GM23338 (cell line): ENCODE measurements around the gene CHD2. TPM values are rescaled to one million over a fixed set of nuclear protein-coding genes. Genes with fewer than 3 reads are reported as not detected.

Source experiments
- ATAC-seq: fragments of 200-7000 bp; cut with Tn5 transposase; 3 replicates; pipeline ENCODE4 v1.9.1; 2020
- DNase-seq: peaks from one replicate; pipeline ENCODE4 v3.0.0-alpha.2; 2015; ENCODE audit warnings: low spot score
- H2AFZ ChIP-seq: fragments of 200-600 bp; sonication (generic); 2 replicates; pipeline ENCODE4 v1.8.0; 2016; ENCODE audit warnings: antibody characterized with exemption, mild to moderate bottlenecking, moderate library complexity
- H3F3A ChIP-seq: fragments of 200-600 bp; sonication (generic); replicated peaks from 2 replicates; pipeline ENCODE4 v1.8.0; 2017; ENCODE audit warnings: antibody characterized with exemption, mixed run types, low read depth
- H3K27ac ChIP-seq: fragments of 200-600 bp; sonication (generic); 2 replicates; pipeline ENCODE4 v1.6.1; 2016; ENCODE audit warnings: low read depth
- H3K27me3 ChIP-seq: fragments of 200-600 bp; sonication (generic); 2 replicates; pipeline ENCODE4 v1.8.0; 2016; ENCODE audit warnings: mild to moderate bottlenecking, mixed run types, moderate library complexity; ENCODE audit not compliant: insufficient read depth
- H3K36me3 ChIP-seq: fragments of 200-600 bp; sonication (generic); 2 replicates; pipeline ENCODE4 v1.8.0; 2016; ENCODE audit warnings: mild to moderate bottlenecking; ENCODE audit not compliant: insufficient read depth
- H3K4me1 ChIP-seq: fragments of 200-600 bp; sonication (generic); 2 replicates; pipeline ENCODE4 v1.8.0; 2016; ENCODE audit warnings: mild to moderate bottlenecking, moderate library complexity; ENCODE audit not compliant: insufficient read depth
- H3K4me2 ChIP-seq: fragments of 200-600 bp; sonication (generic); 2 replicates; pipeline ENCODE4 v1.7.1; 2017; ENCODE audit warnings: mixed run types
- H3K4me3 ChIP-seq: fragments of 200-600 bp; sonication (generic); 2 replicates; pipeline ENCODE4 v1.6.1; 2016; ENCODE audit warnings: mixed run types
- H3K79me2 ChIP-seq: fragments of 200-600 bp; sonication (generic); replicated peaks from 2 replicates; pipeline ENCODE4 v1.8.0; 2017; ENCODE audit warnings: mild to moderate bottlenecking; ENCODE audit not compliant: insufficient read depth
- H3K9me2 ChIP-seq: fragments of 200-600 bp; sonication (generic); 2 replicates; pipeline ENCODE4 v1.8.0; 2017; ENCODE audit not compliant: insufficient read depth
- H4K20me1 ChIP-seq: fragments of 200-600 bp; sonication (generic); replicated peaks from 2 replicates; pipeline ENCODE4 v1.8.0; 2017; ENCODE audit warnings: mild to moderate bottlenecking; ENCODE audit not compliant: insufficient read depth
- H3K27ac Mint-ChIP-seq: 2 replicates; pipeline ENCODE4 v1.8.0; 2020; ENCODE audit warnings: inconsistent platforms, mild to moderate bottlenecking, moderate library complexity, mixed read lengths
- H3K27me3 Mint-ChIP-seq: 3 replicates; pipeline ENCODE4 v1.8.0; 2022; ENCODE audit warnings: low read depth, mild to moderate bottlenecking, moderate library complexity, mixed read lengths, inconsistent platforms; ENCODE audit not compliant: insufficient read depth, poor library complexity
- H3K36me3 Mint-ChIP-seq: 3 replicates; pipeline ENCODE4 v1.8.0; 2021; ENCODE audit warnings: low read depth, mild to moderate bottlenecking, inconsistent platforms, moderate library complexity, mixed read lengths
- H3K4me1 Mint-ChIP-seq: 3 replicates; pipeline ENCODE4 v1.8.0; 2020; ENCODE audit warnings: mild to moderate bottlenecking, inconsistent platforms, mixed read lengths
- H3K4me3 Mint-ChIP-seq: 3 replicates; pipeline ENCODE4 v1.8.0; 2021; ENCODE audit warnings: moderate library complexity, mild to moderate bottlenecking, inconsistent platforms, mixed read lengths
- H3K9me3 Mint-ChIP-seq: 3 replicates; pipeline ENCODE4 v1.8.0; 2020; ENCODE audit warnings: moderate library complexity, mild to moderate bottlenecking, inconsistent platforms, mixed read lengths
- EZH2phosphoT487 ChIP-seq: fragments of 200-600 bp; sonication (generic); IDR thresholded peaks from one replicate; pipeline ENCODE4 v1.8.1; 2018; ENCODE audit warnings: antibody characterized with exemption; ENCODE audit not compliant: unreplicated experiment
- ZNF462 ChIP-seq: fragments of 250-450 bp; sonication (Bioruptor Pico); IDR thresholded peaks from 2 replicates; pipeline ENCODE4 v1.5.0; 2020; ENCODE audit warnings: mild to moderate bottlenecking, moderate library complexity
- polyA plus RNA-seq: library from polyadenylated mRNA; unstranded; fragments of >200 nt; fragmentation: Nextera tagmentation; extraction: Ambion mirVana; gene quantifications from 2 replicates; pipeline ENCODE4 v1.2.1, GENCODE V29; 2016
- total RNA-seq: library from RNA; depleted of rRNA; stranded (reverse); fragments of >200 nt; shearing (Covaris generic); gene quantifications from 2 replicates; pipeline ENCODE4 v1.2.3, GENCODE V29; 2014
- TF ChIP-seq, protein P1 (sequence below): IDR thresholded peaks from one replicate; pipeline ENCODE4 v1.6.1; 2018; ENCODE audit warnings: antibody characterized with exemption; ENCODE audit not compliant: unreplicated experiment

Gene CHD2
- total and polyA plus RNA-seq, 2 experiments from 2014 or later, result 119 to 130 TPM

GRCh38 chr15:93071469-93071936 lies 171.4 kb downstream of the CHD2 start:
- Mint-ChIP-seq H3K36me3 (peaks cover 35% of the 10 kb centered on the region), H3K9me3 (no peaks in the 10 kb centered on the region), H3K27me3 (peaks cover 26% of the 10 kb centered on the region), H3K4me1 (peaks cover 69% of the 10 kb centered on the region), H3K27ac (peak overlapping the region; percentile 93), H3K4me3 (peak overlapping the region; percentile 92)
- Histone ChIP-seq H3F3A (peaks cover 4% of the 10 kb centered on the region), H3K27me3 (peaks cover 20% of the 10 kb centered on the region), H3K4me1 (peaks cover 45% of the 10 kb centered on the region), H3K36me3 (no peaks in the 10 kb centered on the region), H4K20me1 (peaks cover 39% of the 10 kb centered on the region), H3K9me2 (no peaks in the 10 kb centered on the region), H3K27ac (no peak overlapping the region), H2AFZ (no peak overlapping the region), H3K4me2 (peak overlapping the region; percentile 95), H3K4me3 (peak overlapping the region; percentile 72), H3K79me2 (peaks cover 79% of the 10 kb centered on the region)
- TF ChIP-seq, protein P1, sequence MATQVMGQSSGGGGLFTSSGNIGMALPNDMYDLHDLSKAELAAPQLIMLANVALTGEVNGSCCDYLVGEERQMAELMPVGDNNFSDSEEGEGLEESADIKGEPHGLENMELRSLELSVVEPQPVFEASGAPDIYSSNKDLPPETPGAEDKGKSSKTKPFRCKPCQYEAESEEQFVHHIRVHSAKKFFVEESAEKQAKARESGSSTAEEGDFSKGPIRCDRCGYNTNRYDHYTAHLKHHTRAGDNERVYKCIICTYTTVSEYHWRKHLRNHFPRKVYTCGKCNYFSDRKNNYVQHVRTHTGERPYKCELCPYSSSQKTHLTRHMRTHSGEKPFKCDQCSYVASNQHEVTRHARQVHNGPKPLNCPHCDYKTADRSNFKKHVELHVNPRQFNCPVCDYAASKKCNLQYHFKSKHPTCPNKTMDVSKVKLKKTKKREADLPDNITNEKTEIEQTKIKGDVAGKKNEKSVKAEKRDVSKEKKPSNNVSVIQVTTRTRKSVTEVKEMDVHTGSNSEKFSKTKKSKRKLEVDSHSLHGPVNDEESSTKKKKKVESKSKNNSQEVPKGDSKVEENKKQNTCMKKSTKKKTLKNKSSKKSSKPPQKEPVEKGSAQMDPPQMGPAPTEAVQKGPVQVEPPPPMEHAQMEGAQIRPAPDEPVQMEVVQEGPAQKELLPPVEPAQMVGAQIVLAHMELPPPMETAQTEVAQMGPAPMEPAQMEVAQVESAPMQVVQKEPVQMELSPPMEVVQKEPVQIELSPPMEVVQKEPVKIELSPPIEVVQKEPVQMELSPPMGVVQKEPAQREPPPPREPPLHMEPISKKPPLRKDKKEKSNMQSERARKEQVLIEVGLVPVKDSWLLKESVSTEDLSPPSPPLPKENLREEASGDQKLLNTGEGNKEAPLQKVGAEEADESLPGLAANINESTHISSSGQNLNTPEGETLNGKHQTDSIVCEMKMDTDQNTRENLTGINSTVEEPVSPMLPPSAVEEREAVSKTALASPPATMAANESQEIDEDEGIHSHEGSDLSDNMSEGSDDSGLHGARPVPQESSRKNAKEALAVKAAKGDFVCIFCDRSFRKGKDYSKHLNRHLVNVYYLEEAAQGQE, result no peak
- TF ChIP-seq EZH2phosphoT487 (no peak), ZNF462 (CRISPR knock-in tag) (no peak)
- peak; percentile 10 for ATAC-seq
- no peak for DNase-seq
